ENCODE results near the gene HERPUD1.

Gene HERPUD1

DNA sequence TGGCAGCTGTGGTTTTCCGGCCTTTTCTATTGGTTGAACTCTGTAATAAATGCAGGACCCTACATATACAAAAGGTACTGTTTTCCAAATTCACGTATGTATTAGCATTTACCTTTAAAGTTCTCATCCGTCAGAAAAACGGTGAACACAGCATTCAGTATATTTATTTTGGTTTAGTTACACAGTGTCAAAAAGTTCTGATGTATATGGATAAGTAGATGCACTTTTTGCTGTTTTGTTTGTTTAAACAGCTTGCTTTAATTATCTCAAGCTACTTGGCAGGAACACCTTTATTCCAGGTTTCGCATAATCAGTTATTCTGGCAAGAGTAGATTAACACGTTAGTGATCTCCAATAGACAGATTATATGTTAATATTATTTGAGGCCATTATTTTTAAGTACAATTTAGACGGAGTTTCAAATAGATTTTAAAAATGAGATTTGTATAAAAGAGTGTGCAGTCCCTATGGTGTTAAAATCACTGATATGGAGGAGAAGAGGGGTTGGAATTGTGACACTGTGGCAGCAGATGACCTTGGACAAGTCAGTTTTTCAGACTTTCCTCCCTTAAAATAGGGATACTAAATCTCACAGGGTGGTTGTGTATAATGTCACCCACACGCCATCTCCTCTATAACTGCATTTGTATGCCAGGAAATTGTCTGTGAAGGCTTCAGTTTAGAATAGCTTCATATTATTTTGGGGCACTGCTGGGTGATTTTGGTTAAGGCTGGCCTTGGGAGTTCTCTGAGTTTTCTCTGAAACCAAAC, 2.1 kb downstream of the HERPUD1 start:
- TF ChIP-seq CREB1 (IDR thresholded peaks at IDR 0.05; ENCODE audit: low read depth) (no peak), EGR1 (IDR thresholded peaks at IDR 0.05) (no peak), TCF12 (IDR thresholded peaks at IDR 0.05; ENCODE audit: low read depth) (no peak), YY1 (IDR thresholded peaks at IDR 0.05; ENCODE audit: low read depth) (no peak), TAF1 (IDR thresholded peaks at IDR 0.05; ENCODE audit: low read depth) (no peak), FOXM1 (IDR thresholded peaks at IDR 0.05; ENCODE audit: borderline replicate concordance, low read depth) (no peak), TEAD4 (IDR thresholded peaks at IDR 0.05) (no peak), REST (IDR thresholded peaks at IDR 0.05; ENCODE audit: low read depth) (no peak), RAD21 (IDR thresholded peaks at IDR 0.05; ENCODE audit: low read depth) (no peak), NFIC (IDR thresholded peaks at IDR 0.05) (no peak)
- TF ChIP-seq, protein P1, sequence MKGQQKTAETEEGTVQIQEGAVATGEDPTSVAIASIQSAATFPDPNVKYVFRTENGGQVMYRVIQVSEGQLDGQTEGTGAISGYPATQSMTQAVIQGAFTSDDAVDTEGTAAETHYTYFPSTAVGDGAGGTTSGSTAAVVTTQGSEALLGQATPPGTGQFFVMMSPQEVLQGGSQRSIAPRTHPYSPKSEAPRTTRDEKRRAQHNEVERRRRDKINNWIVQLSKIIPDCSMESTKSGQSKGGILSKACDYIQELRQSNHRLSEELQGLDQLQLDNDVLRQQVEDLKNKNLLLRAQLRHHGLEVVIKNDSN (IDR thresholded peaks at IDR 0.05): no peak

- no peak for TF ChIP-seq TEAD4 (IDR thresholded peaks at IDR 0.05)
- TF ChIP-seq RAD21 (IDR thresholded peaks at IDR 0.05; ENCODE audit: low read depth): no peak
- TF ChIP-seq CREB1 (IDR thresholded peaks at IDR 0.05; ENCODE audit: low read depth): no peak
- TF ChIP-seq, protein P1 (IDR thresholded peaks at IDR 0.05): no peak
- no peak for TF ChIP-seq ZBTB7A (IDR thresholded peaks at IDR 0.05; ENCODE audit: low read depth)
- TF ChIP-seq, protein P2, sequence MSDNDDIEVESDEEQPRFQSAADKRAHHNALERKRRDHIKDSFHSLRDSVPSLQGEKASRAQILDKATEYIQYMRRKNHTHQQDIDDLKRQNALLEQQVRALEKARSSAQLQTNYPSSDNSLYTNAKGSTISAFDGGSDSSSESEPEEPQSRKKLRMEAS (IDR thresholded peaks at IDR 0.05): no peak
- TF ChIP-seq EGR1 (IDR thresholded peaks at IDR 0.05): no peak
- TF ChIP-seq TAF1 (IDR thresholded peaks at IDR 0.05; ENCODE audit: low read depth): no peak
- no peak for TF ChIP-seq TCF12 (IDR thresholded peaks at IDR 0.05; ENCODE audit: low read depth)
- TF ChIP-seq FOXM1 (IDR thresholded peaks at IDR 0.05; ENCODE audit: borderline replicate concordance, low read depth): no peak
- no peak for TF ChIP-seq REST (IDR thresholded peaks at IDR 0.05; ENCODE audit: low read depth)
- TF ChIP-seq NFIC (IDR thresholded peaks at IDR 0.05): no peak
- TF ChIP-seq EP300 (IDR thresholded peaks at IDR 0.05; ENCODE audit: borderline replicate concordance): no peak
- no peak for TF ChIP-seq YY1 (IDR thresholded peaks at IDR 0.05; ENCODE audit: low read depth)
Observed at GRCh38 chr16:56935201-56935600, 3.3 kb downstream of the HERPUD1 start.

GRCh38 chr16:56936491-56936890, 4.5 kb downstream of the HERPUD1 start:
- no peak for TF ChIP-seq TAF1 (IDR thresholded peaks at IDR 0.05; ENCODE audit: low read depth)
- no peak for TF ChIP-seq TEAD4 (IDR thresholded peaks at IDR 0.05)
- no peak for TF ChIP-seq YY1 (IDR thresholded peaks at IDR 0.05; ENCODE audit: low read depth)
- TF ChIP-seq, protein P1 (IDR thresholded peaks at IDR 0.05): no peak
- no peak for TF ChIP-seq TCF12 (IDR thresholded peaks at IDR 0.05; ENCODE audit: low read depth)
- no peak for TF ChIP-seq RAD21 (IDR thresholded peaks at IDR 0.05; ENCODE audit: low read depth)
- TF ChIP-seq CEBPB (IDR thresholded peaks at IDR 0.05): no peak
- no peak for TF ChIP-seq NFIC (IDR thresholded peaks at IDR 0.05)
- TF ChIP-seq CREB1 (IDR thresholded peaks at IDR 0.05; ENCODE audit: low read depth): no peak
- TF ChIP-seq, protein P2 (IDR thresholded peaks at IDR 0.05): no peak
- TF ChIP-seq ZBTB7A (IDR thresholded peaks at IDR 0.05; ENCODE audit: low read depth): no peak
- no peak for TF ChIP-seq EGR1 (IDR thresholded peaks at IDR 0.05)
- TF ChIP-seq REST (IDR thresholded peaks at IDR 0.05; ENCODE audit: low read depth): no peak
- TF ChIP-seq FOXM1 (IDR thresholded peaks at IDR 0.05; ENCODE audit: borderline replicate concordance, low read depth): no peak
- TF ChIP-seq EP300 (IDR thresholded peaks at IDR 0.05; ENCODE audit: borderline replicate concordance): no peak
